Panc1 (cell line): ENCODE data around the gene NKAIN2.

Source experiments
- POLR2AphosphoS5 ChIP-seq: IDR thresholded peaks from 2 replicates; pipeline ENCODE4 v1.6.1; 2012; ENCODE audit warnings: mild to moderate bottlenecking, low read depth, low read length, moderate library complexity
- TF ChIP-seq, protein P1 (sequence below): fragments of 450-650 bp; IDR thresholded peaks from 2 replicates; pipeline ENCODE4 v1.5.1; 2017; ENCODE audit warnings: mild to moderate bottlenecking

DNA sequence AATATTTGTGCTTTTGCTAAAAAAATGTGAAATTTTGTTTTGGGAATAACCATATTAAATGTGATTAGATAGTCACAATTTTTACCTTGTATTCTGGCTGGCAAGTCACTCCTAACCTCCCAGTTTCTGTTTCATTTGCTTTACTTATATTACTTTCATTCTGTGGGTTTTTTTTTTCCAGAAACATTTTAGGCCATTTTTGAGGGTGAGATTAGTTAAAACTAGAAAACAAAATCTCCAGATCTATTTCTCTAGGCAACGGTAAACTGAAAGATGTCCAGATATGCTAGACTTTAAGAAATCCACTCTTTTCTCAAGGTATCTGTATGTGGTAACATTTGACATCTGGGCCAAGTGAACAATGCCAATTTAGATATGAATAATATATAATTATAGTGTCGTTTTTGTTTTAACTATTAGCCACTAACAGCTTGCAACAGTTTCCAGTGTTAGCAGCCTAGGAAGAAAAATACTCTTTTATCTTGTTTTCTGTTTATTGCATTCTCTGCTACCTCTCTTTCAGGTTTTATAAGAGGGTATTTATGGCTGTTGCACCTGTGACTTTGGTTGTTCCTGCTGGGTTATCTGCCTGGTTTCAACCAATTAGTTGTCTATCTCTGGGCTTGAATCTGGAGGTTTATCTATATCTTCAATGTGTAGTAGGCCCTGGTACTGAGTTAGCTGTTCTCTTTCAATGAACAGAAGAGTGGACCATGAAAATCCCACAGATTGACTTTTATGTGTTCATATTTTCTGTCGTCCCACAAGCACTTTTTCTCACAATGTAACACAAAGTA lies 260.9 kb downstream of the NKAIN2 start:
- no peak for TF ChIP-seq POLR2AphosphoS5
- TF ChIP-seq, protein P1, sequence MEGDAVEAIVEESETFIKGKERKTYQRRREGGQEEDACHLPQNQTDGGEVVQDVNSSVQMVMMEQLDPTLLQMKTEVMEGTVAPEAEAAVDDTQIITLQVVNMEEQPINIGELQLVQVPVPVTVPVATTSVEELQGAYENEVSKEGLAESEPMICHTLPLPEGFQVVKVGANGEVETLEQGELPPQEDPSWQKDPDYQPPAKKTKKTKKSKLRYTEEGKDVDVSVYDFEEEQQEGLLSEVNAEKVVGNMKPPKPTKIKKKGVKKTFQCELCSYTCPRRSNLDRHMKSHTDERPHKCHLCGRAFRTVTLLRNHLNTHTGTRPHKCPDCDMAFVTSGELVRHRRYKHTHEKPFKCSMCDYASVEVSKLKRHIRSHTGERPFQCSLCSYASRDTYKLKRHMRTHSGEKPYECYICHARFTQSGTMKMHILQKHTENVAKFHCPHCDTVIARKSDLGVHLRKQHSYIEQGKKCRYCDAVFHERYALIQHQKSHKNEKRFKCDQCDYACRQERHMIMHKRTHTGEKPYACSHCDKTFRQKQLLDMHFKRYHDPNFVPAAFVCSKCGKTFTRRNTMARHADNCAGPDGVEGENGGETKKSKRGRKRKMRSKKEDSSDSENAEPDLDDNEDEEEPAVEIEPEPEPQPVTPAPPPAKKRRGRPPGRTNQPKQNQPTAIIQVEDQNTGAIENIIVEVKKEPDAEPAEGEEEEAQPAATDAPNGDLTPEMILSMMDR = no peak
